Erythroblast (primary cell): ENCODE data around the gene NINJ2.

Source experiments
- GATA1 ChIP-seq: IDR thresholded peaks from 2 replicates; pipeline ENCODE4 v1.6.1; 2011; ENCODE audit warnings: low read depth, mild to moderate bottlenecking, control low read depth, low read length, moderate library complexity
- POLR2A ChIP-seq: IDR thresholded peaks from 2 replicates; pipeline ENCODE4 v1.6.1; 2011; ENCODE audit warnings: mild to moderate bottlenecking, low read length

DNA sequence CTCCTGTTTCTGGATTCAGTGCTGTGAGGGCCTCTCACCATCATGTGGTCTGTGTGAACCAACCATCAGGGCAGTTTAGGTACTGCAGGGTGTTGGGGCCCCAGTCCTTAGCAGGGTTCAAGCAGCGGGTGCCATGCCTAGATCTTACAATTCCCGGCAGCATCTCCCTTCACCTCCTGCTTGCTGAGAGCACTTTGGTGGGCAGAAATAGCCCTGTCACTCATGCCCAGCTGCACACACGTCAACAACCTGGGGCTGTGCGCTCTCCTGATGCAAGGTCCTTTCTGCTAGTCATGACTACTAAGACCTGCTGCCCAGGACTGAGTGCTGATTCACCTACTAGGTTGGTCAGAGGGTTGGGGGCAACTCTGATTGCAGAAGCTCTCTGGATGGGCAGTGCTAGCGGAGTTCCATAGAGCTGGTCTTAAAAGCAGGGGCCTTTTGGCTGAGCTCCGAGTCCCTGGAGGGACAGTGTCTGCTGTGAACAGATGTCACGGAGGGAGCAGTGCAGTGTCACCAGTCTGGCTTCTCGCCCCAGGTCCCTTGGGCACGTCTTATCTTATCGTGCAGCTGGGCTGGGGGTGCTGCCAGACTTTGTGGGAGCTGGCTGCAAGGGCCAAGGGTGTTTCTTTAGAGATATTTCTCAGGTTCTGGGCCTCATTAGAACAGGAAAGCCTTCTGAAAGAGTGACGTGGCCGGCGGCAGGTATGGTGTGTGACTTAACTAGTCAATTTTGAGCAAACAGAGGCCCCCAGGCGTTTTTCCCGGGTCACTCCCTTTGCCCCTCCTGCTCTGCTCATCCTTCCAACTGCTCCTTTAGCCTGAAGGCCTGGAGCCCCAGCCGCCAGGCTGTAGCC lies 71.8 kb downstream of the NINJ2 start:
- TF ChIP-seq POLR2A (peak; percentile 52), GATA1 (peak; percentile 96)
